ENCODE results near the gene BACH2.
"Not testable (repeated sequence)": the region's sequence is repeated elsewhere in the genome, so short reads cannot be mapped to it uniquely, and the experiment has no call there.

- not testable (repeated sequence) for TF ChIP-seq EZH2 (IDR thresholded peaks at IDR 0.05; ENCODE audit: low read length, missing control alignments); CTCF (conservative IDR thresholded peaks at IDR 0.05 in 1 of 2, IDR thresholded peaks at IDR 0.05 in 1 of 2; ENCODE audit: low read depth in 1 of 2, low read length in 2 of 2)
Measured at GRCh38 chr6:90128687-90129086, 168.0 kb downstream of the BACH2 start.

Measured in fibroblast of lung (primary cell).